ENCODE measurements around the gene AFG1L. TPM values are rescaled to one million over a fixed set of nuclear protein-coding genes. Genes with fewer than 3 reads are reported as not detected.
A peak's percentile ranks its signal among the peaks of the same experiment; 100 is the strongest.
"Not testable (repeated sequence)": the region's sequence is repeated elsewhere in the genome, so short reads cannot be mapped to it uniquely, and the experiment has no call there.

The AFG1L gene
- polyA plus RNA-seq, 5 donors = 5.4 to 7.7 (median 6.8) TPM

DNA sequence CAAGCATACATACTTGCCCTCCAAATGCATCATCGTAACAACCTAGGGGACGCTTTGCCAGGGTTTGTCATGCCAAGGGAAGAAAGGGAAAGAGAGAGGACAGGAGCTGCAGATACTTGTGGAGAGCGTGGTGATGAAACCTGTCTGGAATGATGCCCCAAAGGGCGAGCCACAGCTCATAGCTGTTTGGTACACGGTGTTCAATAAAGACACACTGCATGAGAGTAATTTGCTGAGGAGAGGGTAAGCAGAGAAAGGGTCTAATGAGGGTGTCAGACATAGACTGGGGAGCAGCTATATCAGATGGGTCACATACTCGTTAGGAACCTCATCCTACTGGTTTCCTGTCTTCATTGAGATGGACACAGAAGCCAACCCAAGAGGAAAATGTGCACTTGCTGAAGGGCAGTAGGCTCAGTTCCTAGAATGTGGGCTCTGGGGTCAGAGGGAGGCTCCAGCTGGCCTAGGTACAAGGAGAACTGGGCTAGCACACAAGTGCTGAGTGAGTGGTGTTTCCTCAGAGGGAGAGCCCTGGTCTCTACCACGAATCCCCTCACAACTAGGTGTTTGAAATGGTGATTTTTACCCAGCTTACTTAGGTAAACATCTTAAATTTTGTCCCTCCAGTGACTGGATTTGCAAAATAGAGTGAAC lies 260.7 kb downstream of the AFG1L start:
- no peak for DNase-seq

DNA sequence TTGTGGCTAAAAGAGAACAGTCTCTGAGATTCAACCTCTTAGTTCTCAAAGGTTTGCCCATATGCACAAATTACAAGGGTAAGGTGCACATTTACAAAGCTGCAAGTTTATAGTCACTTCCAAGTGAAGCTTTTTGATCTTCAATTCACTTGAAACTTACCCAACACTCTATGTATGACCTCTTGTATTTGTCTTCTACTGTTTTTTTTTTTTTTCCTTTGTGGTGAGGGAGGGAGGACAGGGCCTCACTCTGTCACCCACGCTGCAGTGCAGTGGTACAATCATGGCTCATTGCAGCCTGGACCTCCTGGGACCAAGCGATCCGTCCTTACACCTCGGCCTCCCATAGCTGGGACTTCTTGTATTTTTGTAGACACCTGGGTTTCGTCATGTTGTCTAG lies 261.4 kb downstream of the AFG1L start:
- DNase-seq = no peak

DNA sequence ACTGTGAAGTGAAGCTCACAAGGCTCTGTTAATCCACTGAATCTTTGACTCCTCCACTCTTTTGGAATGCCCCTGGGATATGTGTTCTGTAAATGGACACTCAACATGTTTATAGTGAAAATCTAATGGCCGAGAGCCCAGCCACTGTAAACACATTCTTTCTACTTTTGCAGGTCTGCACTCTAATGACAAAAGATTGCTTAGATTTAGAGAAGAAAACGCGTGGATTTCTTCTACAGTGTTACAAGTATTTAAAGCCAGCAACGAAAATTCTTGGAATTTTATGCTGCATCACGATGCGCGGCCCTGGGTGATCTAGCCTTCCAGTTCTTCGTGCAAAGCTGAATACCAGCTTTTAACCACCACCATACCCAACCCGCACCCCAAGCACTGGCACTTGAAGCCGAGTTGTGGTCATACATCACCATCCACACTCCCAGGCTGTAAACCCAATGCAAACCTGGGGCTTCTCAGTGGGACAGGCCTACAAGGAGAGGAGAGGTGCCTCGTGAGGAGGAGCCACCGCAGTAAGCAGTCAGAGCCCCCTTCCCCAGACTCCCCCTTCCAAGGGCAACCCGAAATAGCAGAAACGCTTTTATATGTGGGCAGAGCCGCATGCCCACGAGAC lies 262.1 kb downstream of the AFG1L start:
- DNase-seq = peak in 1 of 2 donors; percentile 69

DNA sequence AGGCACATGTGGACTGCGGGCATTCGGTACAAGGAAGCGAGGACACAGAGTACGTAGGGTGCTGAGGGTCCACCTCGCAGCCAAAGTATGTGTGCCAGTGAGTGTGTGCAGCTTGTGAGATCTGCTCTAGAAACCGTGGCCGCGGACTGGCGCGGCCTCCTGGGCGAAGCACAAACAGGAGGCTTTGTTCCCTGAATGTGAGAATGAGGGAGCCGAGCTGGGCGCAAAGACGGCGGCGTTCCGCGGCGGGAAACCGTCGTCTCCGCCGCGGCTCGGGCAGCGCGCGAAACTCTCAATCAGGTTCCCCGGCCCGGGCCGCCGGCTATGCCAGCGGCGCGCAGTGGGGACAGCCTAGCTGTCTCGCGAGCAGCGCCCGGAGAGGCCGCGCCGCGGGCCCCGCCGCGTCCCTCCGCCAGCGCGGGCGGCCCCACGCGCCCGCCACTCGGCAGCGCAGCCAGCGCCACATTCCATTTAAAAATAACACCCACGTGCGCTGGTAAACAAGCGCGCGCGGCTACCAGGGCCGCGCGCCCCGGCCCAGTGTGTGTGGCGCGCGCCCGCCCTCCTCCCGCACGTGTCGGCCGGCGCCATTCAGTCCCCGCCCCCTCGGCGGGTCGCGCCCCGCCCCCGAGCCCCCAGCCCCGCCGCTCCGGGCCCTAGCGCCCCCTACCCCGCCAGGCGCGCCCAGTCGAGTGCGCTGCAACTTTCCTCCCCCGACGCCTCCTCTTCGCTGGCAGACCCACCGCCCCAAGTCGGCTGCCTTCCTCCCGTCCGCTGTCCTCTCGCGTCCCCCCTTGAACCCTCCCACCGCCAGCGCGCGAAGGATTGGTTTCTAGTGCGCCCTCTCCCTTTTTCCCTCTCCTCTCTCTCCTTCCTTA lies 262.9 kb downstream of the AFG1L start:
- peak in 1 of 2 donors; percentile 63 for DNase-seq

DNA sequence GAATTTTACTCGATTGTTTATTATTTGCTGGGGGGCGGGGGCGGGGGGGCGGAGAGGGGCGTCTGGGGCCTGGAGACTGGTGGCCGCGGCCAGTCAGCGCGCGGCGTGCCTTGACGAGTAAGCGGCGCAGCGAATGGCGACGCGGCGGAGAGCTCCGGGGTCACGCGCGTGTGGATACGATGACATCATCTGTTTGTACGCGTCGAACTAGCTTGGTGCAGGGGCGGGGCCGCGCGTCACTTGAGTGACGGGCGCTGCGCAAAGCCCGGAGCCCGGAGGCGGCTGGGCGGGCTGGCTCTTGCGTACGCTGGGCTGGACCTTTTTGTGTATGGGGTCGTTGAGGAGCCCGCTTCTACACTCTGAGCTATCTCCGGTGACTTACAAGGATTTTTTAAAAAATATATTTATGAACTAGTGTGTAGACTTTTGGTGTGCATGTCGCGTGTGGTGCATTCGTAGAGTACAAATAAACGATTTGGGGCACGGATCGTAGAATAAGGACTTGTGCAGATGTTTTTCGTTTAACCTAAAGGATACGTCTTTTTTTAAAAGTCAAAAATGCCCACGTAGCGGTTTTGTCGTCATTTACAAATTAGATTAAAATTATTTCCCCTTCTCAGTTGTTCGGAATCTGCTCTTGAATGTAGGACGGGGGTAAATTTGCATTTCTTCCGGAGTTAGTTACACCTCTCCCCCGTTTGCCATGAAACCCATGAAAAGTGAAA lies 263.7 kb downstream of the AFG1L start:
- peak; percentile 99 to 100 for DNase-seq

DNA sequence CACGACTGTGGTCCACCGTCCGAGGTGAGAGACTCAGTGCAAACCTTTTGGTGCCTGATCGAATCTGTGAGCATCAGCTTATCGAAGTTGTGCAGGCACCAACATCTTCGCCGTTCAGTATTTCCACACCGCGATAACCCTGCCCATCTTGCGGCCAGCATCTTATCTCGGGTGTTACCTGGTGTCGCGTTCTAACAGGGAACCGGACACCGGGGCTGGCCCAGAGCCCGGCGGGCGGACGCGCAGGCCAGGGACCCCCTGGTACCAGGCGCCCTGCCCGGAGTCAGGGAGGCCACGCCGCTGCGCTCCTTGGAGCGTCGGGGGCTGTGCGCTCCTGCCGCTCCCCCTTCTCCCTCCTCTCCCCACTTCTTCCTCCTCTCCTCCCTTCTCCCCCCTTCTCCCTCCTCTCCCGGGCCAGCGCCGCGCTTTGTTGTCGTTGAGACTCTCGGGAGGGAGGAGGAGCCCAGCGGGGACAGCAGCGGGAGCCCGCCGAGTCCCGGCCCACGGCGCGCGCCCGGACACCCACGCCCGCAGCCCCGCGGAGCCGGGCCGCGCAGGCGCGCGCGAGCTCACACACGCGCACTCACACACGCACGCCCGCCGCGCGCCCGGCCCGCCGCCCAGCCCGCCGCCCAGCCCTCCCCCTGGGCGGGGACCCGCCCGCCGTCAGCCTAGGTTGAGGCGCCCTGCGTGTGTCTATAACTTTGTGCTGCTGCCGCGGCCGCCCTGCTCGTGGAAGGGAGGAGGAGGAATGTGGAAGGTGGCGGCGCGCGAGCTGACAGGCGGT lies 264.4 kb downstream of the AFG1L start:
- peak; percentile 91 to 93 for DNase-seq

DNA sequence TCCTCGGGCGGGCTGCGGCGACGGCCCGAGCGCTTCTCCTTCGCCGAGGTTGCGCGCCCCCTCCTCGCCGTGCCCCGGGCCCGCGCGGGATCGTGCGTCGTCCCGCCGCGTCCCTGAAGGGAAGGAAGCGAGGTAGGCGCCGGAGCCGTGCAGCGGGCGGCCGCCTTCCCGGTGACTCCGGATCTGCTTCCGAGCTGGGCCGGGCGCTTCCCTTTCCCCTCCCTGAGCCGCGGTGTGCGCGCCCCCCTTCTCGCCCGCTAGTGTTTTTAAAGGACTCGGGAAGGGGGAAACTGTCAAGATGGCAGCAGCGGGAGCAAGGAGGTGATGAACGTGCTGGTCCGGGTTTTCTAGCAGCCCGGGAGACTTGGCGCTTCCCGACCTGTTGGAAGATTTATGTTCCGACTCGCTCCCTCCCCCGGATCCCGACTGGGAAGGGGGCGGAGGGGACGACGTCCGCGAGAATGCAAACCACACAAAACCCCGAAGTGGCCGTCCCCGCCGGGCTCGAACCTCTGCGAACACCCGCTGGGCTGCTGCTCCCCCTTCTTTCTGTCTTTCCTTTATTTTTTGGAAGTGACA lies 265.1 kb downstream of the AFG1L start:
- DNase-seq = peak; percentile 80 to 84

DNA sequence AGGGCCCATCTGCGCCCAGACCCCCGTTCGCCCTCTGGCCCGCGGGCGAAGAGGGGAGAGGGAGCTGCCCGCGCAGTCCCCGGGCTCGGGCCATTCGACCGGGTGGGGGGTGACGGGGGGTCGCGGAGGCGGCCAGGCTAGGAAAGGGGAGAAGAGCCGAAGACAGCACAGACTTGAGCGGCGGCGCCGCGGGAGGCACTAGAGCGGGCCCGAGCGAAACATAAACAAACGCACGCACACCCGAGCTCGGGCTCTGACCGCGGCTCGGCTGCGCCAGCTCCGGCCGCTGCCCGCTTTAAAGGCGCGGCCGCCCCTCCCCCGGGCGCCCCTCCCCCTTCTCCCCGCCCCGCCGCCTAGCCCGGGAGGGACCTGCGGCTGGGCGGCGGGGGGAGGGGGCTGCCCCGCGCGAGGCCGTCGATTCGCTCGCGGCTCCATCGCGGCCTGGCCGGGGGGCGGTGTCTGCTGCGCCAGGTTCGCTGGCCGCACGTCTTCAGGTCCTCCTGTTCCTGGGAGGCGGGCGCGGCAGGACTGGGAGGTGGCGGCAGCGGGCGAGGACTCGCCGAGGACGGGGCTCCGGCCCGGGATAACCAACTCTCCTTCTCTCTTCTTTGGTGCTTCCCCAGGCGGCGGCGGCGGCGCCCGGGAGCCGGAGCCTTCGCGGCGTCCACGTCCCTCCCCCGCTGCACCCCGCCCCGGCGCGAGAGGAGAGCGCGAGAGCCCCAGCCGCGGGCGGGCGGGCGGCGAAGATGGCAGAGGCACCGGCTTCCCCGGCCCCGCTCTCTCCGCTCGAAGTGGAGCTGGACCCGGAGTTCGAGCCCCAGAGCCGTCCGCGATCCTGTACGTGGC lies 265.8 kb downstream of the AFG1L start, which contains the start of gene FOXO3:
FOXO3 (plus strand) TSS at position 455 of the 846 bp plus-strand sequence; CDS start at position 747, 292 bp downstream.
- peak; percentile 89 to 91 for DNase-seq

DNA sequence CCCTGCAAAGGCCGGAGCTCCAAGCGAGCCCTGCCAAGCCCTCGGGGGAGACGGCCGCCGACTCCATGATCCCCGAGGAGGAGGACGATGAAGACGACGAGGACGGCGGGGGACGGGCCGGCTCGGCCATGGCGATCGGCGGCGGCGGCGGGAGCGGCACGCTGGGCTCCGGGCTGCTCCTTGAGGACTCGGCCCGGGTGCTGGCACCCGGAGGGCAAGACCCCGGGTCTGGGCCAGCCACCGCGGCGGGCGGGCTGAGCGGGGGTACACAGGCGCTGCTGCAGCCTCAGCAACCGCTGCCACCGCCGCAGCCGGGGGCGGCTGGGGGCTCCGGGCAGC lies 266.4 kb downstream of the AFG1L start:
- DNase-seq = not testable (repeated sequence)

DNA sequence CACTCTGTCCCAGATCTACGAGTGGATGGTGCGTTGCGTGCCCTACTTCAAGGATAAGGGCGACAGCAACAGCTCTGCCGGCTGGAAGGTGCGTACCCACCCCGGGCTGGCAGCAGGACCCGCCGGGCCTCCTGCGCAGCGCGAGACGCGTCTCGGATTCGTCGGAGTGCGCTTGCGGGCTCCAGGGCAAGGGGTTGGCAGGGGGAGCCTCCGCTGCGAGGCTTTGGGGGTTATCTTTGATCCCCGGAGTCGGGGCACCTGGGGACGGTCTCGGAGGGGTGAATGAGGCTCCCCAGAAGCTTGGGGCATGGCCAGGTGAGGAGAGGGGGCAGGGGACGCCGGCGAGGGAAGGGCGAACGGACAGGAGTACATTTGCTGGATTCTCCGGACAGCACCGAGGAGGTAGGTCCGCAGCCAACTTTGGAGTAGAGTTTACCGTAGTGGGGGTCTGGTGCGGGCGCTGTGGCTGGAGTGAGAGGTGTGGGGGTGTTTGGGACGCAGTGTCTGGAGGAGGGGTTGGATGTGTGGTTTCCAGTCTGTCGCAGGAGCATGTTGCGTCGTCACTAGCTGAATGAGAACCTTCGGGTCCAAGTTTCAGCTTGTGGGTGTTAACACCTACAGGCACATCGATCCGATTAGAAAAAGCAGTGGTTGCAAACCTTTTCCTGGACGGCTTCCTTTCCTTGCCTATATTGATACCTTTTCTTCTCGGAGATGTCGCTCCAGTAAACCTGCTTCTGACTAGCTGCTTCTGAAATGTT lies 267.1 kb downstream of the AFG1L start:
- DNase-seq = no peak

DNA sequence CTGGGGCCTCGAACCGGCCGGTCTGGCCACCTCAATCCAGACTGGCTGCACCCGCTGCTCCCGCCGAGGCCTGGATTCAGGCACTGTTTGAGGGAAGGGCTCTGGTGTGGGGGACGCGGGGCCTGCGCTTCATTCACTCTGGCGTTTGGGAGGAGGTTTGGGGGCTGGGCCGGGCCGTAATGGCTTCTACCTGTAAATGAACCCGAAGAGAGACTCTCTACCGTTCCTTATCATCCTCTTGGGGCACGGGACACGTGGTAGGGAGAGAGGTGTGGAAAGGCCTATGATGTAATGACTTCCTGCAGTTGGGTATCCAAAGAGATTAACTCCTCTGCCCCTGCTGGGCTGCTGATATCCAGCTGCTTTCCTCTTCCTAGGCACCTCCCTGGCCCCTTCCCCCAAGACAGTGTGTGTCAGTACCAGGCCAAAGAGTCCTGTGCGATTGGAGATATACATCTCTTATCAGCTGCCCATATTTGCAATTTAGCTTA lies 267.7 kb downstream of the AFG1L start:
- DNase-seq = peak in 1 of 2 donors; percentile 80

DNA sequence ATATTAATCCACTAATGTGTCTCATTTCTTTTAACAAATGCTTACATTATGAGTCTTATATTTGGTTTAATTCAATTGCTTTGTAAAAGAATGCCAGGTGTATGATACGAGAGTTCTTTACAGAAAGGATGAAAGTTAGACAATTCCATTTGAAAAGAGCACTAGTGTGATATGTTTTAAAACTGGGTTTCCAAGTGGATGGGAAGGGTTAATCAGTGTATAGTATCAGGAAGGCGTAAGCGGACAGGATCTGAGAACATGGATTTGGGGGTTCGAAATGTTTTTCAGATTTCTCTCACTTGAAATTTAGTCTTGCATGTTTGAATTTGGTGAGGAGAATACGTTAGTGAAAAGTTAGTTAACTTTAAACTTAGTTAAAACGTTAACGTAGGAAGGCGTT lies 268.4 kb downstream of the AFG1L start:
- DNase-seq = no peak

DNA sequence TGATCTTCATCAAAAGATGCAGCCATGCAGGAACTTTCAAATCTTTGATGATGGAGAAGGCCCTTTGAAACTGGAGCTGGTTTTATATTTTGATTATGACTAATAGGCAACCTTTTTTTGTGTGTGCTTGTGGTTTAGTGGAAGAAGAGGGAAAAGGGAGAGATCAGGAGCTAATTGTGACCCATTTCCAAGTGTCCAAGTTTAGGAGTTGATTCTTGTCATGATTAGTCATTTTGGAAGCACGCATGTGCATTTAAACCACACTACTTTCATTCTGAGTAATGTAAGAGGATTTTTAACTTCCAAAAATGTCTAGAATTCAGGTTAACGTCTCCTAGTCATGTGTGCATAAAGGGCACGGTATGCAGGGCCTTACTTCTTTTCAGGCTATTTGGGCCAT lies 269.3 kb downstream of the AFG1L start:
- no peak for DNase-seq

DNA sequence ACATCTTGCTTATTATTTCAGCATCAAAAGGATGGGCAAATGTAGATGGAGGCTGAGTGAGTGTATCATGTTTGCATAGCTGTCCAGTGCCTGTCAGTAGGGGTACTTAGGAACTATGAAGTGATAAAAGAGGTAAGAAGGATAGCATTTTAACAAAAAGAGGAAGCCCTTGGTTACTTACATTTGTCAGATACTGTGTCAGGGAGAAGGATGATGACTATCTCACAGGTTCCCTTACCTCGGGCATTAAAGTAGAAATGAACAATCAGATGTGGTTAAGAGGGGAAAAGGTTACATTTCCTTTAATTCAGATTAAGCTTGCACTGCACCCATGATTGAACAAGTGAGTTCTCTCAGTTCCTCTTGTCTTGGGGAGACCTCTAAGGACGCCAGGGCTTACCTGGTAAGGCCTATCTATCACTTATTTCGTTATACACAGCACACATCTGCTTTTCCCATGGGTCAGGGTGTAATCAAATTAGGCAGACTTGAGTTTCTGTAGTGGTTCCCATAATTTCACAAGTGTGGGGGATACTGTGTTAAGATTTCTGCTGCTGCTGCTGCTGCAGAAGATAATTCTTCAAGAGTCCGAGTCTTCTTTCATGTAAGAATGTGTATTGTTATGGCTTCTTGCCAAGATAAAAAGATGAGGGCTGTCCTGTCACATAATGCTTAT lies 270.4 kb downstream of the AFG1L start:
- DNase-seq = no peak

DNA sequence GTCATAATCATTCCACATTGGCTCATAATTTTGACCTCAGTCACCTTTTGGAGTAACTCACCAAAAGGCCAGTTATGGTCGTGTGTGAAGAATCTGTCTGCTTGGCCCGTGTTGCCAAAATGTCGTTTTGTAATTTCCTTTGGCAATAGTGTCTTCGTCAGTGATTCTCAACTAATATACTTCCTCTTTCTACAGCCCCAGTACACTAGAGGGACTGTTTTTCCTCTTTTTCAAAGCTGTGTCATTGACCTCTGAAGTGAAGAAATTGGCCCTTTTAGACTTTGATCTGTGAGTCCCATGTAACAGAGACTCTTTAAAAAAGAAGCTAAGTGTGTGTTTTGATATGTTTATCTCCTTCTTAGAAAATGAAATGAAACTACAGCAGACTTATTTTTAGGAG lies 271.0 kb downstream of the AFG1L start:
- peak; percentile 81 to 86 for DNase-seq

DNA sequence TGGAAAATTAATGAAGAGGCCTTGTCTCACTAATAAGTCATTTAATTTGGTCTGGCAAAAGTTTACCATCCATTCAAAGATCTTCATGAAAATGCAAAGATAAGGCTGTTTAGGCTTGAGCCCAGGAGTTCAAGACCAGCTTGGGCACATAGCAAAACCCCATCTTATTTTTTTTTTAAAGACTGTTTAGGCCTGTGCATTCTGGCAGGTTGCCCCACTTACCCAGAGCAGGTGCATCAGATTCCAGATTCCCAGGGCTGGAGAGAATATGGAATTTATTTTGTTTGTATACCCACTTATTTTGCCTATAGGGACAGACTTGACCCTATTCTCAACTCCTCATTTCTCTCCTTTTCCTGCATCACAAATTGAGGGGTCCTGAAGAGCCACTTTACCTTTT lies 271.6 kb downstream of the AFG1L start:
- DNase-seq = no peak

DNA sequence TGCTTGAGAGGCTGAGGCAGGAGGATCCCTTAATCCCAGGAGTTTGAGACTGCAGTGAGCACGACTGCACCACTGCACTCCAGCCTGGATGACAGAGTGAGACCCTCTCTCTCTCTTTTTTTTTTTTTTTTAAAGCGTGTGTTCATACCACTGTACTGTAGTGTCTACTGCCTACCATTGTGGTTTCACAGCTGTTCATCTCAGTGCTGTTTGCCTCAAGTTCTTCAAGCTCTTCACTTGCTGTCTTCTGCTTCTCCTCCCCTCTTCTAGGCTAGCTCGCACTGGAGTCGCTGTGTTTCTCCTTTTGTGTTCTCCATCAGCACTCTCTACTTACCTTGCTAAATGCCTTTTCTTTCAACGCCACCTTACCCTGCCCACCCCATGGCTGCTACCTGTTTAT lies 273.2 kb downstream of the AFG1L start:
- DNase-seq = no peak
